NT2/D1 (cell line): ENCODE results near the gene NPC1.

Experiments used
- DNase-seq: peaks from one replicate; pipeline ENCODE4 v3.0.0-alpha.2; 2011; ENCODE audit warnings: low read depth, low spot score
- H3K27me3 ChIP-seq: 2 replicates; pipeline ENCODE4 v1.6.0; 2011; ENCODE audit warnings: mild to moderate bottlenecking; ENCODE audit not compliant: insufficient read length, insufficient read depth
- H3K36me3 ChIP-seq: 2 replicates; pipeline ENCODE4 v1.6.1; 2011; ENCODE audit warnings: mild to moderate bottlenecking, low read length, mixed read lengths; ENCODE audit not compliant: insufficient read depth, insufficient read length
- H3K4me1 ChIP-seq: 2 replicates; pipeline ENCODE4 v1.5.1; 2011; ENCODE audit not compliant: insufficient read depth, insufficient read length
- H3K4me3 ChIP-seq: 2 replicates; pipeline ENCODE4 v1.5.1; 2011; ENCODE audit warnings: low read depth; ENCODE audit not compliant: insufficient read length
- H3K9ac ChIP-seq: 2 replicates; pipeline ENCODE4 v1.6.0; 2011; ENCODE audit warnings: low read depth; ENCODE audit not compliant: insufficient read length
- H3K9me3 ChIP-seq: 2 replicates; pipeline ENCODE4 v1.5.1; 2011; ENCODE audit warnings: mild to moderate bottlenecking, low read length; ENCODE audit not compliant: insufficient read depth
- SUZ12 ChIP-seq: IDR thresholded peaks from 2 replicates; pipeline ENCODE4 v1.6.1; 2011; ENCODE audit not compliant: insufficient read length, insufficient read depth; ENCODE audit errors: extremely low read depth
- YY1 ChIP-seq: IDR thresholded peaks from 2 replicates; pipeline ENCODE4 v1.6.1; 2011; ENCODE audit not compliant: insufficient read length, insufficient read depth
- ZNF274 ChIP-seq: IDR thresholded peaks from 2 replicates; pipeline ENCODE4 v1.6.1; 2011; ENCODE audit warnings: mild to moderate bottlenecking, low read depth, low read length

NPC1 gene

GRCh38 chr18:23528580-23529472 is 57.5 kb downstream of the NPC1 start:
- H3K4me1 ChIP-seq = no peaks in the 10 kb centered on the region
- H3K9ac ChIP-seq = no peak overlapping the region
- H3K36me3 ChIP-seq = peaks cover 82% of the 10 kb centered on the region
- DNase-seq = no peak
- H3K27me3 ChIP-seq = no peaks in the 10 kb centered on the region
- no peaks in the 10 kb centered on the region for H3K9me3 ChIP-seq
- no peak overlapping the region for H3K4me3 ChIP-seq
- TF ChIP-seq YY1 = no peak

DNA sequence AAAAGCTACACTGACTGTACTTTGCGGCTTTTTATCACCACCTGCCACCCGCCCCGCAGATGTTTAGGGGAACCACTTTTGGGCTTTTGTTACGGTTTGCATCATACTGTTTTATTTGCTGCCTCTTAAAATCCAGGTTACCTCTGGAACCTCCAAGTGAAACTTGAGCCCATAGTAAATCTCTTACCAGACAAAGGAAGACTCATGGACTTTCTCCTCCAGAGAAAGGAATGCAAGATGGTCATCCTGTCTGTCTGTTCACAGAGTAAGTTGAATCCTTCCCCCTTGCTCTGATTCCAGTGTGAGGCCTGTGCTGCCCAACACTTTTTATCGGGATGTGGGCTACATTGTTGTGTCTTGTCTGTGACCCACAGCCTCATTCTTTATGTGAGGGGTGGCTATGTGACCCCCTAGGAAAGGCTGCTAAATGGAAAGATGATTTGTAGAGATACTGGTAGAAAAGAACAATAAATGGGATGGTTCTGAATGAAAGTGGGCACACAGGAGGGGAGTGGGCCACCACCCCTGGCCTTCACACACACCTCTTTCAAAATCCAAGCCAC is 59.7 kb downstream of the NPC1 start:
- Histone ChIP-seq H3K36me3 (peaks cover 81% of the 10 kb centered on the region), H3K4me3 (no peak overlapping the region), H3K9me3 (no peaks in the 10 kb centered on the region), H3K27me3 (no peaks in the 10 kb centered on the region), H3K4me1 (no peaks in the 10 kb centered on the region), H3K9ac (no peak overlapping the region)
- no peak for TF ChIP-seq ZNF274
- TF ChIP-seq YY1 = no peak
- TF ChIP-seq SUZ12 = no peak
- no peak for DNase-seq

GRCh38 chr18:23524213-23524707 is 62.0 kb downstream of the NPC1 start:
- Histone ChIP-seq H3K9me3 (no peaks in the 10 kb centered on the region), H3K9ac (no peak overlapping the region), H3K27me3 (no peaks in the 10 kb centered on the region), H3K36me3 (peaks cover 79% of the 10 kb centered on the region), H3K4me3 (no peak overlapping the region), H3K4me1 (no peaks in the 10 kb centered on the region)
- no peak for TF ChIP-seq YY1
- no peak for TF ChIP-seq SUZ12
- no peak for TF ChIP-seq ZNF274
- DNase-seq = no peak

- peaks cover 79% of the 10 kb centered on the region for H3K36me3 ChIP-seq
- no peaks in the 10 kb centered on the region for H3K9me3 ChIP-seq
- no peaks in the 10 kb centered on the region for H3K27me3 ChIP-seq
- no peak overlapping the region for H3K9ac ChIP-seq
- DNase-seq = no peak
- H3K4me1 ChIP-seq = no peaks in the 10 kb centered on the region
- H3K4me3 ChIP-seq = no peak overlapping the region
- TF ChIP-seq SUZ12 = no peak
- no peak for TF ChIP-seq ZNF274
- TF ChIP-seq YY1 = no peak
These were observed 62.7 kb downstream of the NPC1 start for GRCh38 chr18:23523429-23524212.

GRCh38 chr18:23521907-23522306 is 64.4 kb downstream of the NPC1 start:
- H3K4me3 ChIP-seq = no peak overlapping the region
- no peaks in the 10 kb centered on the region for H3K27me3 ChIP-seq
- H3K9me3 ChIP-seq = no peaks in the 10 kb centered on the region
- H3K9ac ChIP-seq = no peak overlapping the region
- H3K36me3 ChIP-seq = peaks cover 79% of the 10 kb centered on the region
- H3K4me1 ChIP-seq = no peaks in the 10 kb centered on the region
- no peak for DNase-seq
- TF ChIP-seq SUZ12 = no peak
- no peak for TF ChIP-seq ZNF274
- no peak for TF ChIP-seq YY1

DNA sequence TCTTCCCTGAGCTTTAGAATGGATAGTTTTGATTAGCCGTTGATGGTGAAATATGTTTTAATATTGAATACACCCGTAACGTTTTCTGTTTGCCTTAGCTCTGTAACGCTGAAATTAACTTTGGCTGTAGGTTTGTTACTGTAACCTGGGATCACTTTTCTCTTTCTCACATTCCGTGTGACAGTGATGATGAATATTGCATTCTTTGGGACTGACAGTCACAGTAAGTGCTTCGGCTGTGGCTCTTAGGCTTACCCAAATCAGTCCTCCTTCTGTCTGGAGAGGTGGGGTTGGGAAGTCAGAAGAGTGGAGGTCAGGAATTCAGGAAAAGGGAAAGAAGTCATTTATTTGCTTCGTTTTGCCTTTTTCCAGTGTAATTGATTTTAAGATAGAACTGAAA is 65.0 kb downstream of the NPC1 start:
- H3K9me3 ChIP-seq = no peaks in the 10 kb centered on the region
- H3K27me3 ChIP-seq = no peaks in the 10 kb centered on the region
- H3K4me3 ChIP-seq = no peak overlapping the region
- H3K4me1 ChIP-seq = no peaks in the 10 kb centered on the region
- H3K9ac ChIP-seq = no peak overlapping the region
- TF ChIP-seq SUZ12 (no peak), YY1 (no peak), ZNF274 (no peak)
- DNase-seq = no peak
- peaks cover 79% of the 10 kb centered on the region for H3K36me3 ChIP-seq

DNA sequence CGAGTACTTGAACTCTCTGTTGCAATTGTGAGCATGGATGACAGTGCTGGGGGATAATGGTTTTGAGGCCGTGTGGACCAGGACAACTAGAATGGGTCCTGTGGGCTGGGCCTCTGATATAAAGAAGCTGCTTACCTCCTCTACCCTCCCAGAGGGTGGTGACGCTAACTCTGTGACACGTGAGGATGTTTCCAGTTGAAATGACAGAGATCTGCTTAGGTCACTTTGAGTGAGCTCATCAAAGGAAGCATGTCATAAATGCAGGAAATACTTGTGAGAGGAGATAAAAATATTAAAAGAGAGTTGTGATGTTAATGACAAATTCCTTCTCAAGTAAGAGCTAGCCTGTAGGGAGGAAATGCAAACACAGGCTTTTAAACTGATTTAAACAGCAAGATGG is 66.6 kb downstream of the NPC1 start:
- TF ChIP-seq YY1 (no peak), SUZ12 (no peak), ZNF274 (no peak)
- H3K9ac ChIP-seq = no peak overlapping the region
- no peaks in the 10 kb centered on the region for H3K9me3 ChIP-seq
- peaks cover 79% of the 10 kb centered on the region for H3K36me3 ChIP-seq
- H3K4me1 ChIP-seq = no peaks in the 10 kb centered on the region
- DNase-seq = no peak
- H3K4me3 ChIP-seq = no peak overlapping the region
- no peaks in the 10 kb centered on the region for H3K27me3 ChIP-seq
